GM12874 (cell line): ENCODE measurements around the gene BPTF.

Source experiments
- TF ChIP-seq, protein P1 (sequence below): IDR thresholded peaks from 2 replicates; pipeline ENCODE4 v1.5.1; 2011; ENCODE audit warnings: low read depth, mild to moderate bottlenecking, control low read depth, low read length, moderate library complexity; ENCODE audit not compliant: insufficient read depth

The BPTF gene

DNA sequence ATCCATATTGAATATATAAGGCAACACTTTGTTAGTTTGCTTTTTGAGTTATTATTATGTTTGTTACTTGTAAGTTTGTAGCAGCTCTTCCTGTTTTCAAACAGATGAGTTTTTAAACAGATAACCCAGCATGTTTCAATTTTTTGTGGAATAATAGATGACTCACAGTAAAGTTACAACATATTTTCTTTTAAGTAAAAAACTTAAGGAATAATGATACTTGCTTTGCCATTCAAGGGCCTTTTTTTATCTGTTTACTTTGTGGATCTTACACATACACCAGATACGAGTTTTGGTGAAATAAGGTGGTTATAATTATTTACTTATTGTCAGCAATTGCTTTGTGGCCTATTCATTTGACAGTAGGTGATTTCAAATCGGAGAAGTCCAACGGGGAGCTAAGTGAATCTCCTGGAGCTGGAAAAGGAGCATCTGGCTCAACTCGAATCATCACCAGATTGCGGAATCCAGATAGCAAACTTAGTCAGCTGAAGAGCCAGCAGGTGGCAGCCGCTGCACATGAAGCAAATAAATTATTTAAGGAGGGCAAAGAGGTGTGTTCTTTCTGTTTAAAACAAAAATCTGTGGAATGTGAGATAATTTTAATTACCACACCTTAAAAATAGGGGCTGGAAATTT is 66.3 kb downstream of the BPTF start:
- TF ChIP-seq, protein P1, sequence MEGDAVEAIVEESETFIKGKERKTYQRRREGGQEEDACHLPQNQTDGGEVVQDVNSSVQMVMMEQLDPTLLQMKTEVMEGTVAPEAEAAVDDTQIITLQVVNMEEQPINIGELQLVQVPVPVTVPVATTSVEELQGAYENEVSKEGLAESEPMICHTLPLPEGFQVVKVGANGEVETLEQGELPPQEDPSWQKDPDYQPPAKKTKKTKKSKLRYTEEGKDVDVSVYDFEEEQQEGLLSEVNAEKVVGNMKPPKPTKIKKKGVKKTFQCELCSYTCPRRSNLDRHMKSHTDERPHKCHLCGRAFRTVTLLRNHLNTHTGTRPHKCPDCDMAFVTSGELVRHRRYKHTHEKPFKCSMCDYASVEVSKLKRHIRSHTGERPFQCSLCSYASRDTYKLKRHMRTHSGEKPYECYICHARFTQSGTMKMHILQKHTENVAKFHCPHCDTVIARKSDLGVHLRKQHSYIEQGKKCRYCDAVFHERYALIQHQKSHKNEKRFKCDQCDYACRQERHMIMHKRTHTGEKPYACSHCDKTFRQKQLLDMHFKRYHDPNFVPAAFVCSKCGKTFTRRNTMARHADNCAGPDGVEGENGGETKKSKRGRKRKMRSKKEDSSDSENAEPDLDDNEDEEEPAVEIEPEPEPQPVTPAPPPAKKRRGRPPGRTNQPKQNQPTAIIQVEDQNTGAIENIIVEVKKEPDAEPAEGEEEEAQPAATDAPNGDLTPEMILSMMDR, result no peak

DNA sequence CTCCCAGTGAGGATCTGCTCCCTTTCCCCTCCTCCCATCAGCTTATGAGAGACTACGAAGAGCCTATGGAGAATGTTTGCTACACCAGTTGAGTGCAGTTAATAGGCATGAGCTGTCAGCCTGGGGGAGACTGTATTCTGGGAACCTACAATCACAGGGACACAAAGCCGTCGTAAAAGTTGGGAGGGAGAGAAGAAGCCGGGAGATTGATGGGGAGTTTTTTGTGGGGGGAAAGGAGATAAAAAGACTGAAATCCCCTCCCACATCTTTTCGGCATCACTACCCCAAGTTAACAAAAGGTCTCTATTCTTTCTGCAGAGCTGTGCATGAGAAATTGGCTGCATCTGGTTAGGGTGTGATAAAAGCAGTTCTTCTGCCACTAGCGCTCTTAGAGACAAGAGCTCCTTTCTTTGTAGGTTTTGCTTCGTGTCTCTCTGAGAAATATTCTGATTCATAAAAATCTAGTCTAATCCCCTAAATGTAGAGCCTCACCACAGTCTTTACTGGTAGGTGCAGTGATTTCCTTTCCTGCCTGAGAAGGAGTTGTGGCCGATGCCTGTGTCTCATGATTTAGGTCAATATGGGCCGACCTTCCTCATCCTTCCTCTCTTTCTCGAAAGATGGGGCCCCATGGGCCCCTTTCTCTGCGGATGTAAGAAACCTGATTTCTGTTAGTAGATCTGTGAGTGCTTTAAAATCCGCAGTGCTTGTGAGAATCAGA is 77.4 kb downstream of the BPTF start:
- TF ChIP-seq, protein P1, result no peak

DNA sequence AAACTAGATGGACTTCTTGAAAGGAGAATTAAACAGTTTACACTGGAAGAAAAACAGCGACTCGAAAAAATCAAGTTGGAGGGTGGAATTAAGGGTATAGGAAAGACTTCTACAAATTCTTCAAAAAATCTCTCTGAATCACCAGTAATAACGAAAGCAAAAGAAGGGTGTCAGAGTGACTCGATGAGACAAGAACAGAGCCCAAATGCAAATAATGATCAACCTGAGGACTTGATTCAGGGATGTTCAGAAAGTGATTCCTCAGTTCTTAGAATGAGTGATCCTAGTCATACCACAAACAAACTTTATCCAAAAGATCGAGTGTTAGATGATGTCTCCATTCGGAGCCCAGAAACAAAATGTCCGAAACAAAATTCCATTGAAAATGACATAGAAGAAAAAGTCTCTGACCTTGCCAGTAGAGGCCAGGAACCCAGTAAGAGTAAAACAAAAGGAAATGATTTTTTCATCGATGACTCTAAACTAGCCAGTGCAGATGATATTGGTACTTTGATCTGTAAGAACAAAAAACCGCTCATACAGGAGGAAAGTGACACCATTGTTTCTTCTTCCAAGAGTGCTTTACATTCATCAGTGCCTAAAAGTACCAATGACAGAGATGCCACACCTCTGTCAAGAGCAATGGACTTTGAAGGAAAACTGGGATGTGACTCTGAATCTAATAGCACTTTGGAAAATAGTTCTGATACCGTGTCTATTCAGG is 85.9 kb downstream of the BPTF start:
- TF ChIP-seq, protein P1, result no peak

DNA sequence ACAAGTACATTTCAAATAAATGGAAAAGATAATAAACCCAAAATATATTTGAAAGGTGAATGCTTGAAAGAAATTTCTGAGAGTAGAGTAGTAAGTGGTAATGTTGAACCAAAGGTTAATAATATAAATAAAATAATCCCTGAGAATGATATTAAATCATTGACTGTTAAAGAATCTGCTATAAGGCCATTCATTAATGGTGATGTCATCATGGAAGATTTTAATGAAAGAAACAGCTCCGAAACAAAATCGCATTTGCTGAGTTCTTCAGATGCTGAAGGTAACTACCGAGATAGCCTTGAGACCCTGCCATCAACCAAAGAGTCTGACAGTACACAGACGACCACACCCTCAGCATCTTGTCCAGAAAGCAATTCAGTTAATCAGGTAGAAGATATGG is 86.8 kb downstream of the BPTF start:
- TF ChIP-seq, protein P1, result no peak

DNA sequence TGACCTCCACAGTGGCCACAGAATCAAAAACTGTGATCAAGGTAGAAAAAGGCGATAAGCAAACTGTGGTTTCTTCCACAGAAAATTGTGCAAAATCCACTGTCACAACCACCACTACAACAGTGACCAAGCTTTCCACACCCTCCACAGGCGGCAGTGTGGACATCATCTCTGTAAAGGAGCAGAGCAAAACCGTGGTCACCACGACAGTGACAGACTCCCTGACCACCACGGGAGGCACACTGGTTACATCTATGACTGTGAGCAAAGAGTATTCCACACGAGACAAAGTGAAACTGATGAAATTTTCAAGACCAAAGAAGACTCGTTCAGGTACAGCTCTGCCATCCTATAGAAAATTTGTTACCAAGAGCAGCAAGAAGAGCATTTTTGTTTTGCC is 87.4 kb downstream of the BPTF start:
- TF ChIP-seq, protein P1, result no peak

DNA sequence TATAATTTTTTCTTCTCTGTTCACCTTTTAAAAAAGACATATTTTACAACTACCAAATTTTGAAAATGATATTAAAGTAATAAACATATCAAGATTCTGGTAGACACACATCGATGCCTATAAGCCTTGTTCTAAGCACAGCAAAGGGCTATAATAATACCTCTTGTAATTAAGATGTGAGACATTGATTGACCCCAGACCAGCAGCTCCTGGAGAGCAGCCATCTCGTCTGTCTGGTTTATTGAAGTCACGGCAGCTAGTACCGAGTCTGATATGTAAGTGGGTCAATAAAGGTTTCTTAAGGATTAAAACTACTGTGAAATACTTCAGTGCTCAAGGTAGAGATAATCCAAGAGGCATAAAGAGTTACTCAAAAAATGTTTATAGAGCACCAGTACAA is 94.9 kb downstream of the BPTF start:
- TF ChIP-seq, protein P1, result no peak

DNA sequence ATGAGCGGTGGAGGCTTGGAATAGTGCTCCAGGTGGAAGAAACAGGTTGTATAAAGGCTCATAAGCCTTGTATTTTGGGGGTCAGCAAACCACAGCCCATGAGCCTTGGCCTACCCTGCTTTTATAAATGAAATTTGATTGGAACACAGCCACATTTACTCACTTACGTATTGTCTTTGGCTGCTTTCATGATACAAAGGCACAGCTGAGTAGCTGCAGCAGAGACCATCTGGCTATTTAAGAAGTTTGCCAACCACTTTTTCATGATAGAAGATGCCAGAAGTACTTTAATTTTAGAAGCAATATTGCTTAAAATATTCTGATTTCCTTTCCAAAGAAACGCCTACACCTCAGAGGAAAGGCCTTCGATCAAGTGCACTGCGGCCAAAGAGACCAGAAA is 97.2 kb downstream of the BPTF start:
- TF ChIP-seq, protein P1, result no peak
